Progenitor cell of endocrine pancreas (in vitro differentiated cells): Measurements from ENCODE around the gene KRT76. TPM values are rescaled to one million over a fixed set of nuclear protein-coding genes. Genes with fewer than 3 reads are reported as not detected.

ENCODE experiments used
- DNase-seq: peaks from one replicate; pipeline ENCODE4 v3.0.0; 2021; ENCODE audit warnings: low spot score; ENCODE audit not compliant: unreplicated experiment
- H3K27ac Mint-ChIP-seq: 2 replicates; pipeline ENCODE4 v1.8.0; 2021; ENCODE audit warnings: mild to moderate bottlenecking, moderate library complexity, mixed read lengths
- H3K27me3 Mint-ChIP-seq: 2 replicates; pipeline ENCODE4 v1.8.0; 2021; ENCODE audit warnings: mixed read lengths
- H3K36me3 Mint-ChIP-seq: 2 replicates; pipeline ENCODE4 v1.8.0; 2022; ENCODE audit warnings: mixed read lengths; ENCODE audit not compliant: insufficient read depth
- H3K4me1 Mint-ChIP-seq: 2 replicates; pipeline ENCODE4 v1.8.0; 2021; ENCODE audit warnings: low read depth, mixed read lengths
- H3K4me3 Mint-ChIP-seq: 2 replicates; pipeline ENCODE4 v1.8.0; 2021; ENCODE audit warnings: low read depth, mild to moderate bottlenecking, moderate library complexity, mixed read lengths
- H3K9me3 Mint-ChIP-seq: 2 replicates; pipeline ENCODE4 v1.8.0; 2021; ENCODE audit warnings: low read depth, mixed read lengths
- CTCF ChIP-seq: fragments of 200-600 bp; sonication (generic); IDR thresholded peaks from one replicate; pipeline ENCODE4 v1.5.0; 2021; ENCODE audit warnings: antibody characterized with exemption, mild to moderate bottlenecking; ENCODE audit not compliant: unreplicated experiment
- total RNA-seq: library from RNA; stranded (reverse); gene quantifications from 2 replicates; pipeline ENCODE4 v1.2.1, GENCODE V29; 2021

Gene KRT76
- total RNA-seq, 1 donor from 2014 or later = not detected

- DNase-seq = no peak
- Mint-ChIP-seq H3K4me3 (no peak overlapping the region), H3K9me3 (no peaks in the 10 kb centered on the region), H3K27me3 (peaks cover 30% of the 10 kb centered on the region), H3K36me3 (no peaks in the 10 kb centered on the region), H3K4me1 (peaks cover 3% of the 10 kb centered on the region), H3K27ac (no peak overlapping the region)
- no peak for TF ChIP-seq CTCF
Observed at GRCh38 chr12:52801773-52802172, 24.6 kb upstream of the KRT76 start.

- no peak for DNase-seq
- H3K27me3 Mint-ChIP-seq = peaks cover 26% of the 10 kb centered on the region
- H3K36me3 Mint-ChIP-seq = no peaks in the 10 kb centered on the region
- peaks cover 3% of the 10 kb centered on the region for H3K4me1 Mint-ChIP-seq
- H3K4me3 Mint-ChIP-seq = no peak overlapping the region
- H3K9me3 Mint-ChIP-seq = no peaks in the 10 kb centered on the region
- TF ChIP-seq CTCF = no peak
- H3K27ac Mint-ChIP-seq = no peak overlapping the region
Observed at GRCh38 chr12:52800259-52800917, 23.2 kb upstream of the KRT76 start.

GRCh38 chr12:52799505-52800211 is 22.5 kb upstream of the KRT76 start:
- Mint-ChIP-seq H3K27ac (no peak overlapping the region), H3K4me3 (no peak overlapping the region), H3K4me1 (peaks cover 3% of the 10 kb centered on the region), H3K36me3 (no peaks in the 10 kb centered on the region), H3K27me3 (peaks cover 24% of the 10 kb centered on the region), H3K9me3 (no peaks in the 10 kb centered on the region)
- DNase-seq = no peak
- no peak for TF ChIP-seq CTCF

GRCh38 chr12:52798671-52799504 is 21.7 kb upstream of the KRT76 start:
- H3K36me3 Mint-ChIP-seq = no peaks in the 10 kb centered on the region
- TF ChIP-seq CTCF = no peak
- H3K4me3 Mint-ChIP-seq = no peak overlapping the region
- H3K27me3 Mint-ChIP-seq = peaks cover 28% of the 10 kb centered on the region
- H3K9me3 Mint-ChIP-seq = no peaks in the 10 kb centered on the region
- H3K27ac Mint-ChIP-seq = peak overlapping the region; percentile 2
- no peak for DNase-seq
- peaks cover 3% of the 10 kb centered on the region for H3K4me1 Mint-ChIP-seq

GRCh38 chr12:52798003-52798670 is 21.0 kb upstream of the KRT76 start:
- no peak for TF ChIP-seq CTCF

More at GRCh38 chr12:52798003-52798670, 21.0 kb upstream of the KRT76 start:
- no peaks in the 10 kb centered on the region for H3K9me3 Mint-ChIP-seq
- H3K27me3 Mint-ChIP-seq = peaks cover 33% of the 10 kb centered on the region
- H3K27ac Mint-ChIP-seq = no peak overlapping the region
- H3K36me3 Mint-ChIP-seq = no peaks in the 10 kb centered on the region
- DNase-seq = no peak
- peaks cover 3% of the 10 kb centered on the region for H3K4me1 Mint-ChIP-seq
- H3K4me3 Mint-ChIP-seq = no peak overlapping the region
